ENCODE results near the gene RHOB.

Gene RHOB

DNA sequence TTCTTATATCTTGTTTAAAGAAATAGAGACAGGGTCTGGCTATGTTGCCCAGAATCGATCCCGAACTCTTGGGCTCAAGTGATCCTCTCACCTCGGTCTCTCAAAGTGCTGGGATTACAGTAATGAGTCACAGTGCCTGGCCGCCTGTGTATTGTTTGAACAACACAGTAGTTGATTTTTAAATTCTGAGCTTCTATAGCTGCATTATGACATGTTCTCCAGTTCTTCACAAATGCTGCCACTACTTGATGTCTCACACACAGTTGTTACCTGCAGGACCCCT, 7.7 kb upstream of the RHOB start:
- Histone ChIP-seq H3K4me3 (no peak overlapping the region), H3K36me3 (no peaks in the 10 kb centered on the region), H3K4me2 (peak overlapping the region; percentile 13 to 86 (median 62); a peak in 20 of 22 replicates)

DNA sequence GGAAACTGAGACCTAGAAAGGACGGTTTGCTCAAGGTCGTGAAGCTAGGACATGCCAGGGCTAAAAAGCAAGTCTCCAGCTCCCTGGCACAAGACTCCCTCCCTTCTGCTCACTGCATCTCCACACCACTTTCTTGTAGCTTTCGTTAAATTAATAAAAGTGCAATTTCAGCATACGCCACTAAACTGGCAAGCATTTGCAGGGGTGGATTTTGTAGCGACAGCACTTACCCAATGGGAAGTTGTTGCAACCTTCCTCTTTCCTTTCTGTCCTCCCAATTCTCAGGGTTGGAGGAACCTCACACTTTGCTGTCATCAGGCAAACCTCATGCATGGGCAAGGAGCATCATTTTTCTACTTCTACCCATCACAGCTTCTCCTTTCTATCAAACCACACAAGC, 7.4 kb upstream of the RHOB start:
- Histone ChIP-seq H3K36me3 (no peaks in the 10 kb centered on the region), H3K4me1 (peaks cover 16 to 81% (median 33%) of the 10 kb centered on the region in 10 experiments), H3K9ac (peak overlapping the region in 4 of 11 experiments; percentile 28 to 75 (median 62); a peak in 7 of 22 replicates), H3K27me3 (0 out of 22 replicates have a peak, but pooled peaks cover 0 to under 1% (median 0%) of the 10 kb centered on the region in 11 experiments), H3K27ac (peak overlapping the region in 5 of 11 experiments; percentile 50 to 91 (median 72); a peak in 11 of 22 replicates), H3K4me2 (peak overlapping the region; percentile 13 to 86 (median 62); a peak in 20 of 22 replicates), H4K20me1 (no peaks in the 10 kb centered on the region), H3K4me3 (no peak overlapping the region), H3K9me3 (replicated peaks in 1 of 11) (no peaks in the 10 kb centered on the region)
- TF ChIP-seq Cebpa-rat (IDR thresholded peaks at IDR 0.05) = peak in 4 of 11 experiments; percentile 28 to 73 (median 48); a peak in 3 of 22 replicates

More for the DNA sequence above, 7.7 kb upstream of the RHOB start:
- Histone ChIP-seq H3K27me3 (no peaks in the 10 kb centered on the region), H3K27ac (peak overlapping the region in 5 of 11 experiments; percentile 50 to 91 (median 72); a peak in 11 of 22 replicates), H4K20me1 (no peaks in the 10 kb centered on the region), H3K9me3 (replicated peaks in 1 of 11) (no peaks in the 10 kb centered on the region), H3K9ac (peak overlapping the region in 4 of 11 experiments; percentile 28 to 75 (median 62); a peak in 8 of 22 replicates), H3K4me1 (peaks cover 16 to 85% (median 33%) of the 10 kb centered on the region in 10 experiments)
- no peak for TF ChIP-seq Cebpa-rat (IDR thresholded peaks at IDR 0.05)

DNA sequence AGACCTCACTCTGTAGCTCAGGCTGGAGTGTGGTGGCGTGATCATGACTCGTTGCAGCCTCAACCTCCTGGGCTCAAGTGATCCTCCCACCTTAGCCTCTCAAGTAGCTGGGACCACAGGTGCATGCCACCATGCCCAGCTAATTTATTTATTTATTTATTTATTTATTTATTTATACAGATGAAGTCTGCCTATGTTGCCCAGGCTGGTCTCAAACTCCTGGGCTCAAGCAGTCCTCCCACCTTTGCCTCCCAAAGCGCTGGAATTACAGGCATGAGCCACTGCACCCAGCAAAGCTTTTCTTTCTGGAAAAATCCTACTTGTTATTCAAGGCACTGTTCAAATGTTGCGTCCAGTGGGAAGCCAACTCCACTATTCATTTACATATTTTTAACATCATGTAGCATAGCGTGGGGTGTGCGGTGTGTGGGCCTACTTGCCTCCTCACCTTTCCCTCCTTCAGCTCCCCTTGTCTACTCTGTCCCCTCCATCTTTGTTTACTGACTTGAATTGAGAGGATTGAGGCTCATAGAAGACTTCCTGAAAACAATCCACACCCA, 6.8 kb upstream of the RHOB start:
- H3K4me2 ChIP-seq = peak overlapping the region; percentile 11 to 83 (median 62); a peak in 19 of 22 replicates
- H3K36me3 ChIP-seq = no peaks in the 10 kb centered on the region
- peaks cover 16 to 76% (median 33%) of the 10 kb centered on the region in 10 experiments for H3K4me1 ChIP-seq
- no peaks in the 10 kb centered on the region for H3K9me3 ChIP-seq (replicated peaks in 1 of 11)
- no peaks in the 10 kb centered on the region for H4K20me1 ChIP-seq
- H3K27ac ChIP-seq = peak overlapping the region in 5 of 11 experiments; percentile 23 to 91 (median 48); a peak in 8 of 22 replicates
- TF ChIP-seq Cebpa-rat (IDR thresholded peaks at IDR 0.05) = no peak
- H3K9ac ChIP-seq = peak overlapping the region in 3 of 11 experiments; percentile 43 to 64 (median 55); a peak in 5 of 22 replicates
- H3K4me3 ChIP-seq = no peak overlapping the region
- peaks cover 4 to 6% (median 5%) of the 10 kb centered on the region in 11 experiments; a peak in 19 of 22 replicates for H3K27me3 ChIP-seq

DNA sequence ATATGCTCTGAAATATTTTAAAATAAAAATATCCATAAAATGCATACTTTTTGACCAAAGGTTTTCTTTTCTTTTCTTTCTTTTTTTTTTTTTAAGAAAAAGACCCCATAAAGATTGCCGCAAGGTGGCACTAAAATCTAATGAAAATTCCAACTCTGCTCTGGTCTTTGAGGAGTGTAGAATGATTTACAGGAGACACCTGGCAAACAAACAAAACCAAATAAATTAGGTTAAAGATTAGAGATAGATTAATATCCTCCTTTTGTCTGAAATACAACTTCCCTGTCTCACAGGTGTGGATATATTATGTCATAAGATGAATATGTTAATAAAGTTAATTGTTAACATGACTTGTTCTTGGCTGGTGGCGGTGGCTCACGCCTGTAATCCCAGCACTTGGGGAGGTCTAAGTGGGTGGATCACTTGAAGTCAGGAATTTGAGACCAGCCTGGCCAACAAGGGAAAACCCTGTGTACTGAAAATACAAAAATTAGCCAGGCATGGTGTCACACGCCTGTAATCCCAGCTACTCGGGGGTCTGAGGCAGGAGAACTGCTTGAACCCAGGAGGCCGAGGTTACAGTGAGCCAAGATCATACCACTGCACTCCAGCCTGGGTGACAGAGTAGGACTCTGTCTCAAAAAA, 3.5 kb upstream of the RHOB start:
- Histone ChIP-seq H3K4me2 (0 out of 22 replicates have a peak overlapping the region, but pooled peaks of 2 of the 11 experiments have one; percentile 9 to 20), H3K9me3 (replicated peaks in 1 of 11) (no peaks in the 10 kb centered on the region), H3K4me1 (peaks cover 25 to 62% (median 44%) of the 10 kb centered on the region in 10 experiments), H3K4me3 (no peak overlapping the region), H4K20me1 (peaks cover 11 to 14% (median 13%) of the 10 kb centered on the region in 11 experiments; a peak in 21 of 22 replicates), H3K9ac (no peak overlapping the region), H3K36me3 (peaks cover 0 to 8% (median 0%) of the 10 kb centered on the region in 11 experiments; a peak in 4 of 22 replicates), H3K27ac (no peak overlapping the region), H3K27me3 (peaks cover 7 to 30% (median 25%) of the 10 kb centered on the region in 11 experiments; a peak in 21 of 22 replicates)
- no peak for TF ChIP-seq Cebpa-rat (IDR thresholded peaks at IDR 0.05)

DNA sequence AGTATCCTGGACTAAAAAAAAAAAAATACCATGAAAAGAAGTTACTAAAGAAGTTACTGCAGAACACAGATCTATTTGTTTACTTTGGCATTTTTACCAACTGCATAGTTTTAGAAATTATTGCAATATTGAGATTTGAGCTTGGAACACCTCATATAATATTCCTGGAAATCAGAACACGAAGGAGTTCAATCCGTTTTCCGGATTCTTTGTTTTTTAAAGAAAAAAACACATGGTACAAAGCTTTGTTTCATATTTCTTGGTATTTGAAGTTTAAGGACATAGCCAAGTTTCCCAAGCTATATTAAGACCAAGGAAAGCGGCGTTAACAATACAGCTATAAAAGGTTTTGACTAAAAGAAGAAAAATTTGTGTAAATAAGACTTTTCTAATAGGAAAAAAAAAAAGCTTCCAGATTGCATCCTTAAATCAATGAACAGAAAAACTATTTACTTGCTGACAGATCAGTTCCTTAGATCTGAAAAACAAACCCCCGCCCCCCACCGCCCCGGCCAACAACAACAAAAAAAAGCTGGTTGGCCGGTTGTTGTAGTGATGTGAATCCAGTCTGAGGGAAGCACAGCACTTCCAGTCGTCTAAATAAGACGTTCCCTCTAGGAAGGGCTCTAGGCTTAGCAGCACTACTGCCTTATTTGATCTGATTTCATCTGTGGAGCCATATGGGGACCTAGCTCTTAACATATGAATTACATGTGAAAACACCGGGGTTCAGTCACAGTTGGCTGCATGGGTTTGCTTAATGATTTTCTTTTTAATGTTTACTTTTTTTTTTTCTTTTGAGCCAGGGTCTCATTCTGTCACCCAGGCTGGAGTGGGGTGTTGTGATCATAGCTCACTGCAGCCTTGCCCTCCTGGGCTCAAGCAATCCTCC, 2.5 kb upstream of the RHOB start:
- no peak overlapping the region for H3K9ac ChIP-seq
- peaks cover 17 to 24% (median 23%) of the 10 kb centered on the region in 11 experiments for H4K20me1 ChIP-seq
- H3K27ac ChIP-seq = no peak overlapping the region
- H3K27me3 ChIP-seq = peaks cover 9 to 40% (median 34%) of the 10 kb centered on the region in 11 experiments; a peak in 21 of 22 replicates
- peak overlapping the region in 1 of 11 experiments; percentile 64; a peak in 1 of 22 replicates for H3K4me2 ChIP-seq
- peaks cover 25 to 54% (median 41%) of the 10 kb centered on the region in 10 experiments for H3K4me1 ChIP-seq
- no peak for TF ChIP-seq Cebpa-rat (IDR thresholded peaks at IDR 0.05)
- no peak overlapping the region for H3K4me3 ChIP-seq
- no peaks in the 10 kb centered on the region for H3K9me3 ChIP-seq (replicated peaks in 1 of 11)
- peaks cover 0 to 14% (median 0%) of the 10 kb centered on the region in 11 experiments; a peak in 4 of 22 replicates for H3K36me3 ChIP-seq

DNA sequence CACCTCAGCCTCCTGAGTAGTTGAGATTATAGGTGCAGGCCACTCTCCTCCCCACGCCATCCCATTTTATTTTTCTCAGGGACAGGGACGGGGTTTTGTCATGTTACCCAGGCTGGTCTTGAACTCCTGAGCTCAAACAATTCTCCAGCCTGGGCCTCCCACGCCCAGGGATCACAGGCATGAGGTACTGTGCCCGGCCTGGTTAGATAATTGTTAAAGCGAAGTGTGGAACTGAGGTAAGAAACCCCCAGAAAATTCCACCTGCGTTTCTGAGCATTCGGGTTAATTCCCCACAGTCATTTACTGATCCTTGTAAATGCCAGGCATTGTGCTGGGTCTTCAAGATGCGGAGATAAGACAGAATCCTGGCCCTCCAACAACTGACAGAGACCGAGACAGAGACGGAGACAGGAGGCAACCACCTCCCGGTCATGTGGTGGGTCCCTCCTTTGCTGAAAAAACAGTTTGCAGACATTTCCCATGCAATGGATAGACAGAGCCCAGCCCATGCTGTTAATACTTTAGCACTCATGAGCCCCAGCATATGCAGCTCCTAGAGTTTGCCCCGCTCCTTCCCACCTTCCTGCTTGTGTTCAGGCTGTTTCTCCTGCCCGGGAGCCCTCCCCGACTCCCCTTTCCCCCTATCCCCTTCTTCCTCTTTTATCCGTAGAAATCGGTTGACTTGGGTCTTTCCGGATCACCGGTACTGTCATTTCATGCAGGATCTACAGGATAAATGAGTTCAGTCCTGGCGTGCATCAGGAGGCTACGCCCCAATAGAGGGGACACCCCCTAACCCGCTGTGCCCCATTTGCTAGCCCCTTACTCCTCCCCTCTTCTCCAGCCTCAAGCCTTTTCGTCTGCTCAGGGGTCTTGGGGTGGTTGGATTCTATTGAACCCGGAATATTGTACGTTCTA, 1.6 kb upstream of the RHOB start:
- H3K27ac ChIP-seq = no peak overlapping the region
- H3K27me3 ChIP-seq = peaks cover 9 to 49% (median 43%) of the 10 kb centered on the region in 11 experiments; a peak in 21 of 22 replicates
- H3K36me3 ChIP-seq = peaks cover 0 to 14% (median 0%) of the 10 kb centered on the region in 11 experiments; a peak in 4 of 22 replicates
- H3K4me3 ChIP-seq = no peak overlapping the region
- peaks cover 17 to 33% (median 31%) of the 10 kb centered on the region in 11 experiments for H4K20me1 ChIP-seq
- H3K9me3 ChIP-seq (replicated peaks in 1 of 11) = no peaks in the 10 kb centered on the region
- peak overlapping the region in 2 of 11 experiments; percentile 35 to 64; a peak in 4 of 22 replicates for H3K4me2 ChIP-seq
- no peak for TF ChIP-seq Cebpa-rat (IDR thresholded peaks at IDR 0.05)
- H3K4me1 ChIP-seq = peaks cover 23 to 56% (median 35%) of the 10 kb centered on the region in 10 experiments
- H3K9ac ChIP-seq = no peak overlapping the region

DNA sequence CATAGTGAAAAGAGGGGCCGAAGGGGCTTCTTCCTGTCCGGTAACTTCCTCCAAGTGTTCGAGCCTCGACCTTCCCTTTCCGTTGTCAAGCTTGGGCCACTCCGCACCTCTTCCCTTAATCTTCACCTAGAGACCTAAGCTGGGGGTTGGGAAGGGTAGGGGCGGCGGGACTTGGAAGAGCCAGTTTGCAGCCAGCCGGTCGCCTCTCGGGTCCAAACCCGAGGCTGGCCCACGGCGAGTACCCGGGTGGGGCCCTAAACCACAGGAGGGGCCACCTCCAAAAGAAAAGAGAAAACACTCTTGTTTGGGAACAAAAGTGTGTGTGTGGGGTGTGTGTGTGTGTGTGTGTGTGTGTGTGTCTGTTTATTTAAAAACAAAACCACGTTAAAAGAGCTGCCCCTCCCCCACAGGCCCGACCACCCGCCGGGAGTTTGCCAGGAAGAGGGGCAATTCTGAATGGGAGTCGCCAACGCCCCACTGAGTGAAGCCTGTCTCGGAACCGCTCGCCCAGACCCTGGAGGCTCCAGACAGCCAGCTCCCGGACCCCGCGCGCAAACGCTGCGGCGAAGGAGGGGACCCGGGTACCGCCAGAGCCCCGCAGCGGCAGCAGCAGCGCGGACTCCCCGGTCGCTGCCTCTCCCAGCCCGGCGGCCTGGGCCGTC, 488 bp upstream of the RHOB start:
- peaks cover 17 to 43% (median 37%) of the 10 kb centered on the region in 11 experiments for H4K20me1 ChIP-seq
- H3K36me3 ChIP-seq = peaks cover 0 to 14% (median 0%) of the 10 kb centered on the region in 11 experiments; a peak in 4 of 22 replicates
- peak overlapping the region; percentile 90 to 100 (median 97) for H3K4me2 ChIP-seq
- peak overlapping the region; percentile 76 to 98 (median 90) for H3K9ac ChIP-seq
- peak overlapping the region; percentile 49 to 95 (median 86); a peak in 21 of 22 replicates for H3K27ac ChIP-seq
- peaks cover 9 to 58% (median 51%) of the 10 kb centered on the region in 11 experiments; a peak in 21 of 22 replicates for H3K27me3 ChIP-seq
- H3K4me3 ChIP-seq = peak overlapping the region; percentile 69 to 90 (median 77)
- peaks cover 22 to 47% (median 29%) of the 10 kb centered on the region in 10 experiments for H3K4me1 ChIP-seq
- no peak for TF ChIP-seq Cebpa-rat (IDR thresholded peaks at IDR 0.05)
- no peaks in the 10 kb centered on the region for H3K9me3 ChIP-seq (replicated peaks in 1 of 11)

Data from BLaER1 treated with 17β-estradiol and CSF1 and Interleukin-3, amounts not matched to agents 10 nM and 100 nM (cell line).